Measurements from ENCODE around the gene NPTXR. TPM values are rescaled to one million over a fixed set of nuclear protein-coding genes. Genes with fewer than 3 reads are reported as not detected.

NPTXR gene
- total RNA-seq, 2 donors from 2014 or later = 0.77 to 0.82 TPM

DNA sequence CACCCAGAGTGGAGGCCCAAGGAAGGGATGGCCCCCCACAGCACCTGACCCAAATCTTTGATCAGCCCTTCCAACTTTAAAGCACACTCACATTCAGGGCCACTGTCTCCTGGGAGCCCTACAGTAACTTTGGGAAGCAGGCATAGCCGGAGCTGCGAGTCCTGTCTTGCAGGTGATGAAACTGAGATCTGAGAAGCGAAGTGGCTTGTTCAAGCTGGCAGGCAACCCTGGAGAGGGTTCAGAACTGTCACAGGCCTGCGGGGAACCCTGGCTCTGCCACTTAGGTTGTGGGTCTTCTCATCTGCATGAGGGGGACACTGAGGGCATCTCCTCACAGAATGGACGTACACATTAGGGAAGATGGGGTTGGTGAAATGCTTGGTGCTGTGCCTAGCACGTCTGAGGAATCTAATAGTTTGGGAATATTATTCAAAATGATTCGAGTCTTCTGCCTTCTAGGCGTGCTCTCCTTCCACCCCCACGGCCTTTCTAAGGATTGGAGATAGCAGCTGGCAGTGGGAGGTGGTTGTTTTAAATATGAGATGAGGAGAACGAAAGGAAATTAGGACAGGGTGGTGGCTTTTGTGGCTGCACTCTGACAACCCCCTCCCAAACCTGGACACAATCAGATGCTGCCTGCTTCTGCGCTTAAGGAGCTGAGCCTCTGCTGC is 69.2 kb downstream of the NPTXR start:
- Mint-ChIP-seq H3K27me3 (no peaks in the 10 kb centered on the region), H3K4me3 (no peak overlapping the region), H3K36me3 (ENCODE audit: low read depth) (no peaks in the 10 kb centered on the region), H3K4me1 (peaks cover 4% of the 10 kb centered on the region), H3K27ac (no peak overlapping the region), H3K9me3 (no peaks in the 10 kb centered on the region)
- no peak for ATAC-seq (replicated peaks)

DNA sequence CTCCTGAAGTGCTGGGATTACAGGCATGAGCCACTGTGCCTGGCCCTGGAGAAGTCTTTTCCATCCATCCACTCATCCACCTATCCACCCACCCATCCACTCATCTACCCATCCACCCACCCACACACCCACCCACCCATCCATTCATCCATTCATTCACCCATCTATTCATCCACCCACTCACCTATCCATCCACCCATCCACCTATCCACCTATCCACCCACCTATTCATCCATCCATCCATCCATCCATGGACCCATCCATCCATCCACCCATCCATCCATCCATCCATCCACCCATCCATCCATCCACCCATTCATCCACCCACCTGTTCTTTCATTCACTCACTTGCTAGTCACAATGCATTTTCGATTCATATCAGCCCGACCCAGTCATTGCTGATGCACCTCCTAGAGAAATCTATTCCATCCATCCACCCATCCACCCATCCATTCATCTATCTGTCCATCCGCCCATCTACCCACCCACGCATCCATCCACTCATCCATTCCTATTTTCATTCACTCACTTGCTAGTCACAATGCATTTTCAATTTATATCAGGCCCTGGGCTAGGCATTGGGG is 70.4 kb downstream of the NPTXR start:
- no peak overlapping the region for H3K4me3 Mint-ChIP-seq
- no peaks in the 10 kb centered on the region for H3K36me3 Mint-ChIP-seq (ENCODE audit: low read depth)
- no peak for ATAC-seq (replicated peaks)
- no peaks in the 10 kb centered on the region for H3K9me3 Mint-ChIP-seq
- H3K27me3 Mint-ChIP-seq = no peaks in the 10 kb centered on the region
- no peak overlapping the region for H3K27ac Mint-ChIP-seq
- H3K4me1 Mint-ChIP-seq = peaks cover 4% of the 10 kb centered on the region

DNA sequence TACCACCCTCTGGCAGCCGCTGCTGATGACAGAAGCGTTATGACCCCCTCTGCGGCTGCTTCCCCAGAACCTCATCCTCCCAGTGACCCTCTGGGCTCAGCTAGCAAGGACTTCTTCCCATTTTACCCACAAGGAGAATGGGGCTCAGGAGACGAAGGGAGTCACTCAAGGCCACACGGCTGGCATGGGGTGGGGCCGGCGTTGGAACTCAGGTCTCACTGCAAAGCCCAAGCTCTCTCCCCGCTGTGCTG is 71.3 kb downstream of the NPTXR start:
- Mint-ChIP-seq H3K27me3 (no peaks in the 10 kb centered on the region), H3K9me3 (no peaks in the 10 kb centered on the region), H3K36me3 (ENCODE audit: low read depth) (no peaks in the 10 kb centered on the region), H3K4me1 (peaks cover 4% of the 10 kb centered on the region), H3K4me3 (no peak overlapping the region), H3K27ac (no peak overlapping the region)
- ATAC-seq (replicated peaks) = no peak

DNA sequence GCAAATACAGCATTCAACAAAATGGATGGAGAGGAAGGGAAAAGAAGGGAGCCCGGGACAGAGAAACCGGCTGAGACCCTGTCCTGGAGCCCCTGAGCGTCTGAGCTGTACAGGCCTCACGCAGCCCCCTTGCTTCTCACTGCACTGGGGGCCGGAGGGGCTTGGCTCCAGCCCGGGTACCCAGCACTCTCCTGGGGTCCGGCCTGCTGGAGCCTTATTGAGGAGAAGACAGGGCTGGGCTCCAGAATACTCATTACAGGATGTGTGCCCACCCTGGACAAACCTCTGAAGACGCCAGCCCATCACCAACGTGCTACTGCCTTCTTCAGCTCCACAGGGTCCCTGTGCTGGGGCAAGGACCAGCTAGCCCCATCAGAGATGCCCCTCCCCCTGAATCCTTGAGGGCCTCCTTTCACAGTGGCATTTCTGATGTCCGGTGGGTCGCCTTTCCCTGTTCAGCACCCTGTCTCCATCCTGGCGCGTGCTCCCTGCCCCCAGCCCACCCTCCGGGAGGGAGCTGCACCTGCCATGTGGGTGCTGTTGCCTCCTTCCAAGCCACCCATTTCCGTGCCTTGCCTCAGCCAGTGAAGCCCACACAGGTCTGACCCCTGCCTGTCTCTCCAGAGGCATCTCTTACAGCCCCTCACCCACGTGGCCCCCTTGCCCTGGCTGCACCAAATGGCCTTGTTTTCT is 73.4 kb downstream of the NPTXR start:
- no peak overlapping the region for H3K4me3 Mint-ChIP-seq
- H3K27ac Mint-ChIP-seq = no peak overlapping the region
- no peaks in the 10 kb centered on the region for H3K27me3 Mint-ChIP-seq
- H3K4me1 Mint-ChIP-seq = peaks cover 4% of the 10 kb centered on the region
- no peaks in the 10 kb centered on the region for H3K36me3 Mint-ChIP-seq (ENCODE audit: low read depth)
- no peaks in the 10 kb centered on the region for H3K9me3 Mint-ChIP-seq
- ATAC-seq (replicated peaks) = no peak

Other genes with a start within 250 kb of the NPTXR start
- under 1 TPM; 0.45 to 0.63 TPM for gene FAM227A, start 187.6 kb downstream of the NPTXR start, total RNA-seq
- 10 to 100 TPM; 10.4 to 11.5 TPM for gene CBY1, start 187.4 kb downstream of the NPTXR start, total RNA-seq
- gene TOMM22, start 162.1 kb downstream of the NPTXR start, total RNA-seq = 100 to 1,000 TPM in 1 of 2 donors, 10 to 100 TPM in 1; 59.9 to 138 TPM
- 100 to 1,000 TPM in 1 of 2 donors, 10 to 100 TPM in 1; 80.1 to 104 TPM for gene JOSD1, start 143.1 kb downstream of the NPTXR start, total RNA-seq
- 10 to 100 TPM; 70.6 to 92.3 TPM for gene GTPBP1, start 138.1 kb downstream of the NPTXR start, total RNA-seq
- gene SUN2, start 88.0 kb downstream of the NPTXR start, total RNA-seq = 100 to 1,000 TPM; 193 to 216 TPM
- 1 to 10 TPM; 5.0 to 5.2 TPM for gene DNAL4, start 49.9 kb downstream of the NPTXR start, total RNA-seq
- gene CBX6, start 28.2 kb upstream of the NPTXR start, total RNA-seq = 10 to 100 TPM; 60.1 to 62.9 TPM
- gene APOBEC3A, start 113.6 kb upstream of the NPTXR start, total RNA-seq = not detected
- gene APOBEC3B, start 138.3 kb upstream of the NPTXR start, total RNA-seq = 10 to 100 TPM in 1 of 2 donors, 1 to 10 TPM in 1; 9.2 to 33.6 TPM
- gene APOBEC3C, start 170.2 kb upstream of the NPTXR start, total RNA-seq = 100 to 1,000 TPM; 115 to 128 TPM
- gene APOBEC3D, start 177.1 kb upstream of the NPTXR start, total RNA-seq = 10 to 100 TPM; 30.7 to 51.8 TPM
- gene APOBEC3F, start 196.8 kb upstream of the NPTXR start, total RNA-seq = 10 to 100 TPM; 20.4 to 32.5 TPM
- gene APOBEC3G, start 233.2 kb upstream of the NPTXR start, total RNA-seq = 10 to 100 TPM; 68.3 to 72.6 TPM